ENCODE results near the gene RASGEF1C. TPM values are rescaled to one million over a fixed set of nuclear protein-coding genes. Genes with fewer than 3 reads are reported as not detected.

Gene RASGEF1C
- total and polyA plus RNA-seq, 2 of the 13 experiments (the other 11 are each of a cell fraction or from before 2014, with no cell fraction given), result not detected

GRCh38 chr5:180071531-180072255, 137.3 kb downstream of the RASGEF1C start, which contains the start of gene RNF130 (continued):
- no peak for TF ChIP-seq ZHX2 (IDR thresholded peaks at IDR 0.05; ENCODE audit: low read depth)
- TF ChIP-seq ZHX2 (CRISPR knock-in tag; IDR thresholded peaks at IDR 0.05; ENCODE audit: borderline replicate concordance), result peak; percentile 95
- TF ChIP-seq, protein P1, sequence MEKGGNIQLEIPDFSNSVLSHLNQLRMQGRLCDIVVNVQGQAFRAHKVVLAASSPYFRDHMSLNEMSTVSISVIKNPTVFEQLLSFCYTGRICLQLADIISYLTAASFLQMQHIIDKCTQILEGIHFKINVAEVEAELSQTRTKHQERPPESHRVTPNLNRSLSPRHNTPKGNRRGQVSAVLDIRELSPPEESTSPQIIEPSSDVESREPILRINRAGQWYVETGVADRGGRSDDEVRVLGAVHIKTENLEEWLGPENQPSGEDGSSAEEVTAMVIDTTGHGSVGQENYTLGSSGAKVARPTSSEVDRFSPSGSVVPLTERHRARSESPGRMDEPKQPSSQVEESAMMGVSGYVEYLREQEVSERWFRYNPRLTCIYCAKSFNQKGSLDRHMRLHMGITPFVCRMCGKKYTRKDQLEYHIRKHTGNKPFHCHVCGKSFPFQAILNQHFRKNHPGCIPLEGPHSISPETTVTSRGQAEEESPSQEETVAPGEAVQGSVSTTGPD (CRISPR knock-in tag; IDR thresholded peaks at IDR 0.05), result no peak
- peak; percentile 96 for TF ChIP-seq ZNF441 (CRISPR knock-in tag; IDR thresholded peaks at IDR 0.05; ENCODE audit: borderline replicate concordance)
- no peak for TF ChIP-seq CCAR2 (optimal IDR thresholded peaks at IDR 0.05; ENCODE audit: low read depth, low read length)
- TF ChIP-seq IRF9 (CRISPR knock-in tag; IDR thresholded peaks at IDR 0.05; ENCODE audit: borderline replicate concordance), result peak; percentile 95
- TF ChIP-seq, protein P2, sequence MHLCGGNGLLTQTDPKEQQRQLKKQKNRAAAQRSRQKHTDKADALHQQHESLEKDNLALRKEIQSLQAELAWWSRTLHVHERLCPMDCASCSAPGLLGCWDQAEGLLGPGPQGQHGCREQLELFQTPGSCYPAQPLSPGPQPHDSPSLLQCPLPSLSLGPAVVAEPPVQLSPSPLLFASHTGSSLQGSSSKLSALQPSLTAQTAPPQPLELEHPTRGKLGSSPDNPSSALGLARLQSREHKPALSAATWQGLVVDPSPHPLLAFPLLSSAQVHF (CRISPR knock-in tag; IDR thresholded peaks at IDR 0.05), result peak; percentile 98
- no peak for TF ChIP-seq MAFF (IDR thresholded peaks at IDR 0.05; ENCODE audit: low read depth, low read length)
- peak; percentile 75 for TF ChIP-seq CHD2 (IDR thresholded peaks at IDR 0.05; ENCODE audit: low read depth, low read length)
- peak; percentile 96 for TF ChIP-seq ZNF777 (CRISPR knock-in tag; IDR thresholded peaks at IDR 0.05)
- TF ChIP-seq CHD4 (IDR thresholded peaks at IDR 0.05; ENCODE audit: borderline replicate concordance, low read length), result no peak
- TF ChIP-seq ZKSCAN1 (IDR thresholded peaks at IDR 0.05; ENCODE audit: low read length), result no peak
- TF ChIP-seq GMEB1 (CRISPR knock-in tag; IDR thresholded peaks at IDR 0.05; ENCODE audit: borderline replicate concordance), result peak; percentile 75
- TF ChIP-seq BCL6 (CRISPR knock-in tag; IDR thresholded peaks at IDR 0.05), result peak; percentile 70
- 0 out of 2 replicates have a peak, but pooled peaks have one; percentile 91 for TF ChIP-seq ZNF101 (CRISPR knock-in tag; IDR thresholded peaks at IDR 0.05; ENCODE audit: borderline replicate concordance, low read depth)
- no peak; the same call in 1 of the 2 replicates for TF ChIP-seq NR2F2 (IDR thresholded peaks at IDR 0.05; ENCODE audit: borderline replicate concordance, low read depth)
- no peak for TF ChIP-seq HMG20B (CRISPR knock-in tag; conservative IDR thresholded peaks at IDR 0.05)
- peak; percentile 90 for TF ChIP-seq ZNF674 (CRISPR knock-in tag; IDR thresholded peaks at IDR 0.05; ENCODE audit: low read depth)
- TF ChIP-seq ZNF749 (CRISPR knock-in tag; IDR thresholded peaks at IDR 0.05; ENCODE audit: borderline replicate concordance), result peak; percentile 97; the same call in 1 of the 2 replicates
